HL-60 (cell line): ENCODE measurements around the gene FEN1.

Experiments used
- DNase-seq, 2 experiments: peaks; one replicate each; pipeline ENCODE4 v3.0.0-alpha.2; 2010 to 2020; ENCODE audit warnings: low read depth in 1 of 2, low spot score in 1 of 2
- H3K27ac ChIP-seq: fragments of 250-450 bp; sonication (Bioruptor Pico); replicated peaks from 2 replicates; pipeline ENCODE4 v1.5.1; 2020; ENCODE audit warnings: mild to moderate bottlenecking, moderate library complexity
- H3K27me3 ChIP-seq: fragments of 250-450 bp; sonication (Bioruptor Pico); 2 replicates; pipeline ENCODE4 v1.5.1; 2021; ENCODE audit warnings: mild to moderate bottlenecking, moderate library complexity; ENCODE audit not compliant: insufficient read depth, poor library complexity, severe bottlenecking
- H3K4me3 ChIP-seq: replicated peaks from 2 replicates; pipeline ENCODE4 v1.5.1; 2011; ENCODE audit warnings: mild to moderate bottlenecking, control low read depth, low read length; ENCODE audit not compliant: insufficient read depth
- GABPA ChIP-seq: IDR thresholded peaks from 2 replicates; pipeline ENCODE4 v1.6.1; 2012; ENCODE audit warnings: low read depth
- POLR2AphosphoS5 ChIP-seq: IDR thresholded peaks from 2 replicates; pipeline ENCODE4 v1.6.1; 2012; ENCODE audit warnings: low read depth
- SPI1 ChIP-seq: IDR thresholded peaks from 2 replicates; pipeline ENCODE4 v1.6.1; 2012; ENCODE audit warnings: low read depth, mild to moderate bottlenecking, borderline replicate concordance
- TF ChIP-seq, protein P1 (sequence below): IDR thresholded peaks from one replicate; pipeline ENCODE4 v1.5.1; 2011; ENCODE audit warnings: low read length, control low read depth, inconsistent platforms; ENCODE audit not compliant: insufficient read depth
- TF ChIP-seq, protein P2 (sequence below): IDR thresholded peaks from 2 replicates; pipeline ENCODE4 v1.6.1; 2012; ENCODE audit warnings: low read depth; ENCODE audit not compliant: insufficient replicate concordance

Gene FEN1

DNA sequence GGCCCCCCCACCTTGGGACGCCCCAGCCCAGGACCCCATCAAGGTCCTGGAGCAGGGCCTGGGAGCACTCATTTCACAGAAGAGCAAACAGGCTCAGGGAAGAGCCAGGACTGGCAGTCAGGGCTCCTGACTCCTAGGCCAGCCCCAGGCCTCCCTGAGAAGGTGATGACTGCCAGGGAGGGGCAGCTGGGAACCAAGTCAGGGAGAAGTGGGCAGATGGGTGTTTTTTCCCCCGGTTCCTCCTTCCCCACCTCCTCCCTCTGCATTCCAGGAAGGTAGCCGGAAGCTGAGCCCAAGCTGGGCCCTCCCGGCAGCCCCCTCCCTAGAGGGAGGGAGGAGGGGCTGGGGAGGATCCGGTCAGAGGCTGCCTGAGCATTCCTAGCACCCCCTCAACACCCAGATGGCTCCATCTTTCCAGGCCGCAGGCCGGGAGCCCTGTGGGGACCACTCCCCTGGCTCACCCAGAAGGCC lies 20.7 kb upstream of the FEN1 start:
- H3K27ac ChIP-seq = peak overlapping the region; percentile 60
- no peak for DNase-seq
- no peaks in the 10 kb centered on the region for H3K27me3 ChIP-seq
- H3K4me3 ChIP-seq = no peak overlapping the region
- TF ChIP-seq, protein P1, sequence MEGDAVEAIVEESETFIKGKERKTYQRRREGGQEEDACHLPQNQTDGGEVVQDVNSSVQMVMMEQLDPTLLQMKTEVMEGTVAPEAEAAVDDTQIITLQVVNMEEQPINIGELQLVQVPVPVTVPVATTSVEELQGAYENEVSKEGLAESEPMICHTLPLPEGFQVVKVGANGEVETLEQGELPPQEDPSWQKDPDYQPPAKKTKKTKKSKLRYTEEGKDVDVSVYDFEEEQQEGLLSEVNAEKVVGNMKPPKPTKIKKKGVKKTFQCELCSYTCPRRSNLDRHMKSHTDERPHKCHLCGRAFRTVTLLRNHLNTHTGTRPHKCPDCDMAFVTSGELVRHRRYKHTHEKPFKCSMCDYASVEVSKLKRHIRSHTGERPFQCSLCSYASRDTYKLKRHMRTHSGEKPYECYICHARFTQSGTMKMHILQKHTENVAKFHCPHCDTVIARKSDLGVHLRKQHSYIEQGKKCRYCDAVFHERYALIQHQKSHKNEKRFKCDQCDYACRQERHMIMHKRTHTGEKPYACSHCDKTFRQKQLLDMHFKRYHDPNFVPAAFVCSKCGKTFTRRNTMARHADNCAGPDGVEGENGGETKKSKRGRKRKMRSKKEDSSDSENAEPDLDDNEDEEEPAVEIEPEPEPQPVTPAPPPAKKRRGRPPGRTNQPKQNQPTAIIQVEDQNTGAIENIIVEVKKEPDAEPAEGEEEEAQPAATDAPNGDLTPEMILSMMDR = no peak
- no peak for TF ChIP-seq GABPA

DNA sequence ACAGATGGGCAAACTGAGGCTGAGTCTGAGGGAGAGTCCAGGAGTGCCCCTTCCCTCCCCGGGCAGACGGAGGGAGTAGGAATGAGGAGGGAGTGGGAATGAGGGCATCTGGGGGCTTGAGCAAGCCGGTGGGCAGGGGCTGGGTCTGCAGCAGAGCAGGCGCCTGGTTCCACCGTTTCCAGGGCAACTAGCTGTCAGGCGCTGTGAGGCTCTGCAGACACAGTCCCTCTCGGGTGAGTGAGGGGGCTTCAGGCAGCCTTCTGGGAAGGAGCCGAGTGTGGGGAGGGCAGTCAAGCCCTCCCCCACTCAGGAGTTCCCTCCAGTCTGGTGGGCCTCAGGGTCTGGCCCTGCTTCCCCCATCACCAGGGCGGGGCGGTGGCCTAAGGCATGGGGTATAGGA lies 19.4 kb upstream of the FEN1 start:
- Histone ChIP-seq H3K27me3 (no peaks in the 10 kb centered on the region), H3K27ac (no peak overlapping the region; the same call in 1 of the 2 replicates), H3K4me3 (no peak overlapping the region)
- TF ChIP-seq SPI1 (no peak), GABPA (no peak), POLR2AphosphoS5 (no peak)
- TF ChIP-seq, protein P2, sequence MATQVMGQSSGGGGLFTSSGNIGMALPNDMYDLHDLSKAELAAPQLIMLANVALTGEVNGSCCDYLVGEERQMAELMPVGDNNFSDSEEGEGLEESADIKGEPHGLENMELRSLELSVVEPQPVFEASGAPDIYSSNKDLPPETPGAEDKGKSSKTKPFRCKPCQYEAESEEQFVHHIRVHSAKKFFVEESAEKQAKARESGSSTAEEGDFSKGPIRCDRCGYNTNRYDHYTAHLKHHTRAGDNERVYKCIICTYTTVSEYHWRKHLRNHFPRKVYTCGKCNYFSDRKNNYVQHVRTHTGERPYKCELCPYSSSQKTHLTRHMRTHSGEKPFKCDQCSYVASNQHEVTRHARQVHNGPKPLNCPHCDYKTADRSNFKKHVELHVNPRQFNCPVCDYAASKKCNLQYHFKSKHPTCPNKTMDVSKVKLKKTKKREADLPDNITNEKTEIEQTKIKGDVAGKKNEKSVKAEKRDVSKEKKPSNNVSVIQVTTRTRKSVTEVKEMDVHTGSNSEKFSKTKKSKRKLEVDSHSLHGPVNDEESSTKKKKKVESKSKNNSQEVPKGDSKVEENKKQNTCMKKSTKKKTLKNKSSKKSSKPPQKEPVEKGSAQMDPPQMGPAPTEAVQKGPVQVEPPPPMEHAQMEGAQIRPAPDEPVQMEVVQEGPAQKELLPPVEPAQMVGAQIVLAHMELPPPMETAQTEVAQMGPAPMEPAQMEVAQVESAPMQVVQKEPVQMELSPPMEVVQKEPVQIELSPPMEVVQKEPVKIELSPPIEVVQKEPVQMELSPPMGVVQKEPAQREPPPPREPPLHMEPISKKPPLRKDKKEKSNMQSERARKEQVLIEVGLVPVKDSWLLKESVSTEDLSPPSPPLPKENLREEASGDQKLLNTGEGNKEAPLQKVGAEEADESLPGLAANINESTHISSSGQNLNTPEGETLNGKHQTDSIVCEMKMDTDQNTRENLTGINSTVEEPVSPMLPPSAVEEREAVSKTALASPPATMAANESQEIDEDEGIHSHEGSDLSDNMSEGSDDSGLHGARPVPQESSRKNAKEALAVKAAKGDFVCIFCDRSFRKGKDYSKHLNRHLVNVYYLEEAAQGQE = no peak
- TF ChIP-seq, protein P1 = no peak
- DNase-seq = no peak

DNA sequence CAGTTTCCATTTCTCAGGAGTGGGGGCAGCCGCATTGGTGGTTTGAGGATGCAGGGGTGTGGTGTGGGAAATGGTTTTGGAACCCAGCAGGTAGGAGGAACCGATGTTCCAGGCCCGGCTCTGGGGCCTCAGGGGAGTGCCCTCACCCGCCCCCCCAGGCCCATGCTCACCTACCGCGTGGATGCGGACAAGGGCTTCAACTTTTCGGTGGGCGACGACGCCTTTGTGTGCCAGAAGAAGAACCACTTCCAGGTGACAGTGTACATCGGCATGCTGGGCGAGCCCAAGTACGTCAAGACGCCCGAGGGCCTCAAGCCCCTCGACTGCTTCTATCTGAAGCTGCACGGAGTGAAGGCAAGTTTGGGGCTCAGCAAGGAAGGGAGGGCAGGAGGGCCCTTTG lies 18.9 kb upstream of the FEN1 start:
- Histone ChIP-seq H3K27ac (no peak overlapping the region), H3K4me3 (no peak overlapping the region), H3K27me3 (no peaks in the 10 kb centered on the region)
- TF ChIP-seq, protein P2 = no peak
- TF ChIP-seq GABPA (no peak), POLR2AphosphoS5 (no peak), SPI1 (no peak)
- TF ChIP-seq, protein P1 = no peak
- no peak for DNase-seq

DNA sequence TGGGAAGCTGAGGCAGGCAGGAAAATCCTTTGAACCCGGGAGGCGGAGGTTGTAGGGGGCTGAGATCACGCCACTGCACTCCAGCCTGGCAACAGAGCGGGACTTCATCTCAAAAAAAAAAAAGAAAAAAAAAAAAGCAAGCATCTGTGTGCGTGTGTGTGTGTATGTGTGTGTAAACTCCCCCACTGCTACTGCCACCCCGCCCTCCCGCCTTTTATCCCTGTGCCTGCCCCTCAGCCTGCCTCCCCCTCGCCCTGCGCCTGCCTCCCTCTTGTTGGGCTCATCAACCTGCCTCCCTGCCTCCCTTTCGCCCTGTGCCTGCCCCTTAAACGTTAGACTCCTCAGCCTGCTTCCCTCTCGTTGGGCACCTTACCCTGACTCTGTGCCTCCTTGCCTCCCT lies 18.3 kb upstream of the FEN1 start:
- no peaks in the 10 kb centered on the region for H3K27me3 ChIP-seq
- TF ChIP-seq GABPA (no peak), POLR2AphosphoS5 (no peak), SPI1 (no peak)
- TF ChIP-seq, protein P1 = no peak
- TF ChIP-seq, protein P2 = no peak
- no peak for DNase-seq
- H3K27ac ChIP-seq = no peak overlapping the region
- no peak overlapping the region for H3K4me3 ChIP-seq
